Measurements from ENCODE around the gene HIRA. TPM values are rescaled to one million over a fixed set of nuclear protein-coding genes. Genes with fewer than 3 reads are reported as not detected.

The HIRA gene
- total and polyA plus RNA-seq, 9 of the 15 experiments (the other 6 are each of a cell fraction or from before 2014, with no cell fraction given): 0.96 to 132 (median 58.4) TPM

DNA sequence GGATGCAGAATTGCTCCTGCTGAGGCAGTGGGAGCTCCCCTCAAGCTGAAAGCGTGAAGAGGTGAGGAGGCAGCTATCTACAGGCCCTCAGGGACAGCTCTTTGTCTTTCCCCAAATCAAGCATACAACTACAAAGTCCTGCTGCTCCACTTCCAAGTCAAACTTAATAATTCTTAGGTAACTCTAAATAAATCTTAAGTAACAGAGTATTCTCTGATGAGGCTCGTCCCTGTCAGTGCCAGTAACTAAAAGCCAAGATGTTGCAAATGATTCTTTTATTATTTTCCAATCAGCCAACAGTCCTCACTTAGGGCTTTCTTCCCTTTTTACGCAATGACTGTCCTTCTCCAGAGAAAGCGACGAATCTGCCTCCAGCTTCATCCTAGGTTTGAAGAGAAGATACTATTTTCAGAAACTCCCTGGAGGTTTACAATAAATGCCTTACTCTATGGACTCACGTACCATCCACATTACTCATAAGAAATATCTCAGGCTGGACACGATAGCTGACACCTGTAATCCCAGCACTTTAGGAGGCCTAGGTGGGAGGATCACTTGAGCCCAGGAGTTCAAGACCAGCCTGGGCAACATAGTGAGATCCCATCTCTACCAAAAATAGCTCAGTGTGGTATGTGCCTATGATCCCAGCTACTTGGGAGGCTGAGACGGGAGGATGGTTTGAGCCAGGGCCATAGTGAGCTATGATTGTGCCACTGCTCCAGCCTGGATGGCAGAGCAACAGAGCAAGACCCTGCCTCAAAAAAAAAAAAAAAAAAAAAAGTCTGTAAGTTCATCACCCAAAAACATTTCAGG, 19.0 kb upstream of the HIRA start (continued):
- TF ChIP-seq, protein P1, sequence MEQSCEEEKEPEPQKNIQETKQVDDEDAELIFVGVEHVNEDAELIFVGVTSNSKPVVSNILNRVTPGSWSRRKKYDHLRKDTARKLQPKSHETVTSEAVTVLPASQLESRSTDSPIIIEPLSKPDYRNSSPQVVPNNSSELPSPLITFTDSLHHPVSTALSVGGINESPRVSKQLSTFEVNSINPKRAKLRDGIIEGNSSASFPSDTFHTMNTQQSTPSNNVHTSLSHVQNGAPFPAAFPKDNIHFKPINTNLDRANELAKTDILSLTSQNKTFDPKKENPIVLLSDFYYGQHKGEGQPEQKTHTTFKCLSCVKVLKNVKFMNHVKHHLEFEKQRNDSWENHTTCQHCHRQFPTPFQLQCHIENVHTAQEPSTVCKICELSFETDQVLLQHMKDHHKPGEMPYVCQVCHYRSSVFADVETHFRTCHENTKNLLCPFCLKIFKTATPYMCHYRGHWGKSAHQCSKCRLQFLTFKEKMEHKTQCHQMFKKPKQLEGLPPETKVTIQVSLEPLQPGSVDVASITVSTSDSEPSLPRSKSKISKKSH (CRISPR knock-in tag; IDR thresholded peaks at IDR 0.05): 0 out of 2 replicates have a peak, but pooled peaks have one; percentile 14
- TF ChIP-seq SETDB1 (IDR thresholded peaks at IDR 0.05; ENCODE audit: low read length) (peak; percentile 47), ETV6 (IDR thresholded peaks at IDR 0.05; ENCODE audit: borderline replicate concordance in 1 of 2, low read depth in 2 of 2, low read length in 1 of 2) (no peak), ETV6 (CRISPR knock-in tag; IDR thresholded peaks at IDR 0.05; ENCODE audit: borderline replicate concordance) (no peak), MEF2D (tag; conservative IDR thresholded peaks at IDR 0.05; ENCODE audit: low read depth) (no peak), MXI1 (IDR thresholded peaks at IDR 0.05; ENCODE audit: low read depth, low read length) (no peak), ZKSCAN3 (CRISPR knock-in tag; IDR thresholded peaks at IDR 0.05) (peak; percentile 24; the same call in 1 of the 2 replicates)

DNA sequence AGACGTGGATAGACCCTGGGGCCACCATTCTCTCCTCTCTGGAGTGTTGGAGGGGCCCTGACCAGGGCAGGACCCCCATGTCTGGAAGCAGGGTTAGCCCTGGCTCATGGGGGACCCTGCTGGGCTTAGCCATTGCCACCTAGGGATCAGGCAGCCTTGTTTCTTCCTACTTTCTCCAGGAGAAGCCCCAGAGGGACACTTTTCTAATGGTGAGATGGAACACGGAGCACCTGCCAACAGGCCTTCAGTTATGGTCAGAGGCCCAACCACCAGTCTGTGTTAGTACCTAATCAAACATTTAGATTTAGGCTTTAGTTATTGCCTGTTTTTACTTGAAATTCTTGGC, 17.9 kb upstream of the HIRA start:
- no peak overlapping the region for H3K4me2 ChIP-seq (ENCODE audit: insufficient read depth, low read length)
- intact Hi-C loops (cut with micrococcal nuclease) (loop anchor here (10.0 kb wide), 1 partner anchor 175 kb away; no protein-coding TSS in a partner anchor), in situ Hi-C loops (cut with MboI) (no loop called here)
- no peaks in the 10 kb centered on the region for H3K27me3 ChIP-seq (ENCODE audit: control insufficient read depth in 2 of 2, insufficient read depth in 2 of 2, low read length in 2 of 2)
- no peak overlapping the region for H3K4me3 ChIP-seq
- POLR2A ChIA-PET: interaction anchor here (6.4 to 11.7 kb wide), 2 partner anchors 14 to 15 kb away, joined by 74 to 284 read pairs; partner anchors contain the start of genes HIRA and MRPL40
- no peak overlapping the region for H3K9ac ChIP-seq (ENCODE audit: insufficient read depth in 1 of 2, low read depth in 2 of 2, low read length in 2 of 2)
- 65% methylated on average over 2 of the region's 2 CpGs for WGBS (ENCODE audit: insufficient coverage, low coverage, missing lambda C conversion rate)
- CTCF ChIA-PET (ENCODE audit: low intra/inter-chr PET ratio): no interaction called here
- no peak overlapping the region for H2AFZ ChIP-seq (ENCODE audit: low read depth, low read length)
- no peak for FAIRE-seq
- BruUV-seq (replicated peaks): no TSS peak
- no peak overlapping the region for H3K27ac ChIP-seq (ENCODE audit: extremely low read depth, low read depth, low read length)
- peaks cover 17% of the 10 kb centered on the region for H4K20me1 ChIP-seq (replicated peaks; ENCODE audit: control insufficient read depth, insufficient read depth, low read length)
- DNase-seq (ENCODE audit: extremely low read depth in 1 of 4, low spot score in 3 of 4): peak in 1 of 4 experiments; percentile 33
- H3K4me1 ChIP-seq (replicated peaks in 1 of 2; ENCODE audit: control insufficient read depth in 2 of 2, insufficient read depth in 2 of 2, low read length in 2 of 2): peaks cover 27 to 33% of the 10 kb centered on the region in 2 experiments
- H3K9me1 ChIP-seq (ENCODE audit: control insufficient read depth, insufficient read depth, low read length): no peaks in the 10 kb centered on the region
- peaks cover 39% of the 10 kb centered on the region for H3K79me2 ChIP-seq (ENCODE audit: control insufficient read depth, insufficient read depth, low read length)
- H3K9me3 ChIP-seq (replicated peaks; ENCODE audit: control insufficient read depth, insufficient read depth, low read depth, low read length): no peaks in the 10 kb centered on the region
- no peak for ATAC-seq
- peaks cover 86% of the 10 kb centered on the region for H3K36me3 ChIP-seq (ENCODE audit: control insufficient read depth, insufficient read depth, low read length)
- TF ChIP-seq HDAC6 (IDR thresholded peaks at IDR 0.05; ENCODE audit: low read depth, low read length): 0 out of 2 replicates have a peak, but pooled peaks have one; percentile 13
- TF ChIP-seq, protein P2, sequence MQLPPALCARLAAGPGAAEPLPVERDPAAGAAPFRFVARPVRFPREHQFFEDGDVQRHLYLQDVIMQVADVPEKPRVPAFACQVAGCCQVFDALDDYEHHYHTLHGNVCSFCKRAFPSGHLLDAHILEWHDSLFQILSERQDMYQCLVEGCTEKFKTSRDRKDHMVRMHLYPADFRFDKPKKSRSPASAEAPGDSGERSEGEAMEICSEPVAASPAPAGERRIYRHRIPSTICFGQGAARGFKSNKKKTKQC (CRISPR knock-in tag; IDR thresholded peaks at IDR 0.05): no peak
- peak; percentile 69 for TF ChIP-seq SNRNP70 (optimal IDR thresholded peaks at IDR 0.05; ENCODE audit: low read depth, low read length)
- no peak for TF ChIP-seq ZNF354B (CRISPR knock-in tag; IDR thresholded peaks at IDR 0.05)
- TF ChIP-seq, protein P3, sequence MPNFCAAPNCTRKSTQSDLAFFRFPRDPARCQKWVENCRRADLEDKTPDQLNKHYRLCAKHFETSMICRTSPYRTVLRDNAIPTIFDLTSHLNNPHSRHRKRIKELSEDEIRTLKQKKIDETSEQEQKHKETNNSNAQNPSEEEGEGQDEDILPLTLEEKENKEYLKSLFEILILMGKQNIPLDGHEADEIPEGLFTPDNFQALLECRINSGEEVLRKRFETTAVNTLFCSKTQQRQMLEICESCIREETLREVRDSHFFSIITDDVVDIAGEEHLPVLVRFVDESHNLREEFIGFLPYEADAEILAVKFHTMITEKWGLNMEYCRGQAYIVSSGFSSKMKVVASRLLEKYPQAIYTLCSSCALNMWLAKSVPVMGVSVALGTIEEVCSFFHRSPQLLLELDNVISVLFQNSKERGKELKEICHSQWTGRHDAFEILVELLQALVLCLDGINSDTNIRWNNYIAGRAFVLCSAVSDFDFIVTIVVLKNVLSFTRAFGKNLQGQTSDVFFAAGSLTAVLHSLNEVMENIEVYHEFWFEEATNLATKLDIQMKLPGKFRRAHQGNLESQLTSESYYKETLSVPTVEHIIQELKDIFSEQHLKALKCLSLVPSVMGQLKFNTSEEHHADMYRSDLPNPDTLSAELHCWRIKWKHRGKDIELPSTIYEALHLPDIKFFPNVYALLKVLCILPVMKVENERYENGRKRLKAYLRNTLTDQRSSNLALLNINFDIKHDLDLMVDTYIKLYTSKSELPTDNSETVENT (CRISPR knock-in tag; IDR thresholded peaks at IDR 0.05): 0 out of 2 replicates have a peak, but pooled peaks have one; percentile 36
- TF ChIP-seq PCBP2 (IDR thresholded peaks at IDR 0.05; ENCODE audit: low read depth, low read length, poor library complexity, severe bottlenecking): no peak
- no peak for TF ChIP-seq TGIF2 (CRISPR knock-in tag; IDR thresholded peaks at IDR 0.05)
- peak; percentile 37; the same call in 1 of the 2 replicates for TF ChIP-seq ZNF707 (CRISPR knock-in tag; conservative IDR thresholded peaks at IDR 0.05)
- TF ChIP-seq ZNF408 (CRISPR knock-in tag; IDR thresholded peaks at IDR 0.05; ENCODE audit: low read depth): peak; percentile 71; the same call in 1 of the 2 replicates
- TF ChIP-seq POLR2A (conservative IDR thresholded peaks at IDR 0.05): peak; percentile 36
- peak; percentile 5 for TF ChIP-seq WHSC1 (IDR thresholded peaks at IDR 0.05; ENCODE audit: low read length)
